ENCODE data around the gene ASAP3. TPM values are rescaled to one million over a fixed set of nuclear protein-coding genes. Genes with fewer than 3 reads are reported as not detected.

Gene ASAP3
- total and polyA plus RNA-seq, 2 of the 13 experiments (the other 11 are each of a cell fraction or from before 2014, with no cell fraction given): 32.6 to 37.0 TPM

GRCh38 chr1:23422941-23423340, 61.0 kb downstream of the ASAP3 start:
- H2AFZ ChIP-seq (ENCODE audit: low read length): no peak overlapping the region
- no peaks in the 10 kb centered on the region for H4K20me1 ChIP-seq (ENCODE audit: insufficient read depth, low read length)
- FAIRE-seq: no peak
- in situ Hi-C loops (cut with HindIII; ENCODE audit: extremely low pct_ligation_motif_present, low pct_unique_long_range_greater_than_20kb): no loop called here
- no peak for ATAC-seq
- H3K27me3 ChIP-seq (ENCODE audit: control insufficient read depth in 1 of 2, insufficient read depth in 2 of 2, low read length in 2 of 2): no peaks in the 10 kb centered on the region
- intact Hi-C loops (cut with micrococcal nuclease; ENCODE audit: unreplicated experiment): no loop called here
- POLR2A ChIA-PET: interaction anchor here (0.9 to 3.7 kb wide), 11 partner anchors 11 to 139 kb away, joined by 3 to 22 read pairs (median 4); partner anchors contain the start of genes ASAP3 and HNRNPR
- H3K4me2 ChIP-seq (ENCODE audit: low read depth, low read length): peak overlapping the region; percentile 78
- TSS peak; percentile 37 for BruUV-seq (replicated peaks)
- peaks cover 44% of the 10 kb centered on the region for H3K79me2 ChIP-seq (ENCODE audit: insufficient read depth, low read length)
- 58% methylated on average over 4 of the region's 6 CpGs for WGBS (ENCODE audit: low lambda C conversion rate)
- H3K4me1 ChIP-seq (ENCODE audit: insufficient read depth, low read length): peaks cover 79% of the 10 kb centered on the region
- H3K36me3 ChIP-seq (replicated peaks in 1 of 2; ENCODE audit: control insufficient read depth in 1 of 2, insufficient read depth in 2 of 2, low read length in 2 of 2): peaks cover 1 to 13% of the 10 kb centered on the region in 2 experiments
- CTCF ChIA-PET (ENCODE audit: low intra/inter-chr PET ratio, low total read pairs): no interaction called here
- peak overlapping the region; percentile 62 to 88 (median 73); a peak in 5 of 6 replicates for H3K4me3 ChIP-seq (replicated peaks in 1 of 3; ENCODE audit: insufficient read depth in 1 of 3, low read depth in 2 of 3, low read length in 3 of 3)
- peak overlapping the region; percentile 71 for H3K9ac ChIP-seq (ENCODE audit: insufficient read depth, low read depth, low read length)
- H3K27ac ChIP-seq (ENCODE audit: extremely low read length, insufficient read depth, low read length): peak overlapping the region; percentile 92
- H3K9me3 ChIP-seq (ENCODE audit: low read length): no peaks in the 10 kb centered on the region
- DNase-seq (ENCODE audit: low spot score): no peak
- TF ChIP-seq MXD4 (CRISPR knock-in tag; IDR thresholded peaks at IDR 0.05) (0 out of 2 replicates have a peak, but pooled peaks have one; percentile 0), RFXANK (CRISPR knock-in tag; IDR thresholded peaks at IDR 0.05) (0 out of 2 replicates have a peak, but pooled peaks have one; percentile 6), CSRNP2 (CRISPR knock-in tag; conservative IDR thresholded peaks at IDR 0.05; ENCODE audit: low read depth) (no peak), ZKSCAN1 (IDR thresholded peaks at IDR 0.05; ENCODE audit: low read length) (peak; percentile 19; the same call in 1 of the 2 replicates), MZF1 (CRISPR knock-in tag; IDR thresholded peaks at IDR 0.05; ENCODE audit: borderline replicate concordance) (no peak), HOXA5 (CRISPR knock-in tag; IDR thresholded peaks at IDR 0.05) (0 out of 2 replicates have a peak, but pooled peaks have one; percentile 2), MLXIP (CRISPR knock-in tag; IDR thresholded peaks at IDR 0.05; ENCODE audit: borderline replicate concordance) (no peak), MAF1 (CRISPR knock-in tag; IDR thresholded peaks at IDR 0.05; ENCODE audit: borderline replicate concordance) (0 out of 2 replicates have a peak, but pooled peaks have one; percentile 15), ZNF879 (CRISPR knock-in tag; IDR thresholded peaks at IDR 0.05) (0 out of 2 replicates have a peak, but pooled peaks have one; percentile 28), SALL2 (CRISPR knock-in tag; IDR thresholded peaks at IDR 0.05) (peak; percentile 11; the same call in 1 of the 2 replicates)
- TF ChIP-seq, protein P1, sequence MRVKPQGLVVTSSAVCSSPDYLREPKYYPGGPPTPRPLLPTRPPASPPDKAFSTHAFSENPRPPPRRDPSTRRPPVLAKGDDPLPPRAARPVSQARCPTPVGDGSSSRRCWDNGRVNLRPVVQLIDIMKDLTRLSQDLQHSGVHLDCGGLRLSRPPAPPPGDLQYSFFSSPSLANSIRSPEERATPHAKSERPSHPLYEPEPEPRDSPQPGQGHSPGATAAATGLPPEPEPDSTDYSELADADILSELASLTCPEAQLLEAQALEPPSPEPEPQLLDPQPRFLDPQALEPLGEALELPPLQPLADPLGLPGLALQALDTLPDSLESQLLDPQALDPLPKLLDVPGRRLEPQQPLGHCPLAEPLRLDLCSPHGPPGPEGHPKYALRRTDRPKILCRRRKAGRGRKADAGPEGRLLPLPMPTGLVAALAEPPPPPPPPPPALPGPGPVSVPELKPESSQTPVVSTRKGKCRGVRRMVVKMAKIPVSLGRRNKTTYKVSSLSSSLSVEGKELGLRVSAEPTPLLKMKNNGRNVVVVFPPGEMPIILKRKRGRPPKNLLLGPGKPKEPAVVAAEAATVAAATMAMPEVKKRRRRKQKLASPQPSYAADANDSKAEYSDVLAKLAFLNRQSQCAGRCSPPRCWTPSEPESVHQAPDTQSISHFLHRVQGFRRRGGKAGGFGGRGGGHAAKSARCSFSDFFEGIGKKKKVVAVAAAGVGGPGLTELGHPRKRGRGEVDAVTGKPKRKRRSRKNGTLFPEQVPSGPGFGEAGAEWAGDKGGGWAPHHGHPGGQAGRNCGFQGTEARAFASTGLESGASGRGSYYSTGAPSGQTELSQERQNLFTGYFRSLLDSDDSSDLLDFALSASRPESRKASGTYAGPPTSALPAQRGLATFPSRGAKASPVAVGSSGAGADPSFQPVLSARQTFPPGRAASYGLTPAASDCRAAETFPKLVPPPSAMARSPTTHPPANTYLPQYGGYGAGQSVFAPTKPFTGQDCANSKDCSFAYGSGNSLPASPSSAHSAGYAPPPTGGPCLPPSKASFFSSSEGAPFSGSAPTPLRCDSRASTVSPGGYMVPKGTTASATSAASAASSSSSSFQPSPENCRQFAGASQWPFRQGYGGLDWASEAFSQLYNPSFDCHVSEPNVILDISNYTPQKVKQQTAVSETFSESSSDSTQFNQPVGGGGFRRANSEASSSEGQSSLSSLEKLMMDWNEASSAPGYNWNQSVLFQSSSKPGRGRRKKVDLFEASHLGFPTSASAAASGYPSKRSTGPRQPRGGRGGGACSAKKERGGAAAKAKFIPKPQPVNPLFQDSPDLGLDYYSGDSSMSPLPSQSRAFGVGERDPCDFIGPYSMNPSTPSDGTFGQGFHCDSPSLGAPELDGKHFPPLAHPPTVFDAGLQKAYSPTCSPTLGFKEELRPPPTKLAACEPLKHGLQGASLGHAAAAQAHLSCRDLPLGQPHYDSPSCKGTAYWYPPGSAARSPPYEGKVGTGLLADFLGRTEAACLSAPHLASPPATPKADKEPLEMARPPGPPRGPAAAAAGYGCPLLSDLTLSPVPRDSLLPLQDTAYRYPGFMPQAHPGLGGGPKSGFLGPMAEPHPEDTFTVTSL (CRISPR knock-in tag; IDR thresholded peaks at IDR 0.05; ENCODE audit: borderline replicate concordance): 0 out of 2 replicates have a peak, but pooled peaks have one; percentile 45
- TF ChIP-seq, protein P2, sequence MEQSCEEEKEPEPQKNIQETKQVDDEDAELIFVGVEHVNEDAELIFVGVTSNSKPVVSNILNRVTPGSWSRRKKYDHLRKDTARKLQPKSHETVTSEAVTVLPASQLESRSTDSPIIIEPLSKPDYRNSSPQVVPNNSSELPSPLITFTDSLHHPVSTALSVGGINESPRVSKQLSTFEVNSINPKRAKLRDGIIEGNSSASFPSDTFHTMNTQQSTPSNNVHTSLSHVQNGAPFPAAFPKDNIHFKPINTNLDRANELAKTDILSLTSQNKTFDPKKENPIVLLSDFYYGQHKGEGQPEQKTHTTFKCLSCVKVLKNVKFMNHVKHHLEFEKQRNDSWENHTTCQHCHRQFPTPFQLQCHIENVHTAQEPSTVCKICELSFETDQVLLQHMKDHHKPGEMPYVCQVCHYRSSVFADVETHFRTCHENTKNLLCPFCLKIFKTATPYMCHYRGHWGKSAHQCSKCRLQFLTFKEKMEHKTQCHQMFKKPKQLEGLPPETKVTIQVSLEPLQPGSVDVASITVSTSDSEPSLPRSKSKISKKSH (CRISPR knock-in tag; IDR thresholded peaks at IDR 0.05; ENCODE audit: borderline replicate concordance): no peak

Data from HepG2 (cell line).